ENCODE data around the gene SLC8A1.

The SLC8A1 gene

GRCh38 chr2:40244675-40245074 is 207.2 kb downstream of the SLC8A1 start:
- H3K27ac ChIP-seq (ENCODE audit: low read depth, low read length) = peak overlapping the region; percentile 40
- H3K27me3 ChIP-seq (ENCODE audit: control insufficient read depth in 1 of 2, insufficient read depth in 2 of 2, low read length in 2 of 2) = no peaks in the 10 kb centered on the region
- no peaks in the 10 kb centered on the region for H3K36me3 ChIP-seq (ENCODE audit: insufficient read depth, low read length)
- no peak overlapping the region for H3K4me3 ChIP-seq (ENCODE audit: low read depth in 1 of 2, low read length in 2 of 2)
- peaks cover 45% of the 10 kb centered on the region for H3K4me1 ChIP-seq (ENCODE audit: insufficient read depth, low read length)
- no peaks in the 10 kb centered on the region for H3K9me3 ChIP-seq (ENCODE audit: low read length)
- no peak overlapping the region for H3K9ac ChIP-seq (ENCODE audit: low read length)

GRCh38 chr2:40244251-40244650 is 207.6 kb downstream of the SLC8A1 start:
- H3K9ac ChIP-seq (ENCODE audit: low read length) = no peak overlapping the region
- no peak overlapping the region for H3K4me3 ChIP-seq (ENCODE audit: low read depth in 1 of 2, low read length in 2 of 2)
- peaks cover 49% of the 10 kb centered on the region for H3K4me1 ChIP-seq (ENCODE audit: insufficient read depth, low read length)
- H3K36me3 ChIP-seq (ENCODE audit: insufficient read depth, low read length) = no peaks in the 10 kb centered on the region
- H3K9me3 ChIP-seq (ENCODE audit: low read length) = no peaks in the 10 kb centered on the region
- peak overlapping the region; percentile 40 for H3K27ac ChIP-seq (ENCODE audit: low read depth, low read length)
- no peaks in the 10 kb centered on the region for H3K27me3 ChIP-seq (ENCODE audit: control insufficient read depth in 1 of 2, insufficient read depth in 2 of 2, low read length in 2 of 2)

GRCh38 chr2:40243581-40244187 is 208.2 kb downstream of the SLC8A1 start:
- no peaks in the 10 kb centered on the region for H3K36me3 ChIP-seq (ENCODE audit: insufficient read depth, low read length)
- H3K9ac ChIP-seq (ENCODE audit: low read length) = no peak overlapping the region
- H3K4me3 ChIP-seq (ENCODE audit: low read depth in 1 of 2, low read length in 2 of 2) = no peak overlapping the region
- H3K27me3 ChIP-seq (ENCODE audit: control insufficient read depth in 1 of 2, insufficient read depth in 2 of 2, low read length in 2 of 2) = no peaks in the 10 kb centered on the region
- peaks cover 55% of the 10 kb centered on the region for H3K4me1 ChIP-seq (ENCODE audit: insufficient read depth, low read length)
- H3K27ac ChIP-seq (ENCODE audit: low read depth, low read length) = no peak overlapping the region
- no peaks in the 10 kb centered on the region for H3K9me3 ChIP-seq (ENCODE audit: low read length)

- no peaks in the 10 kb centered on the region for H3K36me3 ChIP-seq (ENCODE audit: insufficient read depth, low read length)
- no peak overlapping the region for H3K9ac ChIP-seq (ENCODE audit: low read length)
- H3K4me1 ChIP-seq (ENCODE audit: insufficient read depth, low read length) = peaks cover 54% of the 10 kb centered on the region
- no peak overlapping the region for H3K4me3 ChIP-seq (ENCODE audit: low read depth in 1 of 2, low read length in 2 of 2)
- H3K27ac ChIP-seq (ENCODE audit: low read depth, low read length) = no peak overlapping the region
- H3K27me3 ChIP-seq (ENCODE audit: control insufficient read depth in 1 of 2, insufficient read depth in 2 of 2, low read length in 2 of 2) = no peaks in the 10 kb centered on the region
- no peaks in the 10 kb centered on the region for H3K9me3 ChIP-seq (ENCODE audit: low read length)
These were observed 209.6 kb downstream of the SLC8A1 start for GRCh38 chr2:40242315-40242714.

- Histone ChIP-seq H3K9me3 (ENCODE audit: low read length) (no peaks in the 10 kb centered on the region), H3K27me3 (ENCODE audit: control insufficient read depth in 1 of 2, insufficient read depth in 2 of 2, low read length in 2 of 2) (no peaks in the 10 kb centered on the region), H3K36me3 (ENCODE audit: insufficient read depth, low read length) (no peaks in the 10 kb centered on the region), H3K4me3 (ENCODE audit: low read depth in 1 of 2, low read length in 2 of 2) (no peak overlapping the region), H3K4me1 (ENCODE audit: insufficient read depth, low read length) (peaks cover 42% of the 10 kb centered on the region), H3K27ac (ENCODE audit: low read depth, low read length) (peak overlapping the region; percentile 19), H3K9ac (ENCODE audit: low read length) (no peak overlapping the region)
These were observed 211.8 kb downstream of the SLC8A1 start for GRCh38 chr2:40240070-40240469.

- Histone ChIP-seq H3K27me3 (ENCODE audit: control insufficient read depth in 1 of 2, insufficient read depth in 2 of 2, low read length in 2 of 2) (no peaks in the 10 kb centered on the region), H3K4me1 (ENCODE audit: insufficient read depth, low read length) (peaks cover 11% of the 10 kb centered on the region), H3K9ac (ENCODE audit: low read length) (no peak overlapping the region), H3K4me3 (ENCODE audit: low read depth in 1 of 2, low read length in 2 of 2) (no peak overlapping the region), H3K9me3 (ENCODE audit: low read length) (no peaks in the 10 kb centered on the region), H3K36me3 (ENCODE audit: insufficient read depth, low read length) (no peaks in the 10 kb centered on the region), H3K27ac (ENCODE audit: low read depth, low read length) (no peak overlapping the region)
These were observed 221.0 kb downstream of the SLC8A1 start for GRCh38 chr2:40230707-40231432.

- no peaks in the 10 kb centered on the region for H3K36me3 ChIP-seq (ENCODE audit: insufficient read depth, low read length)
- H3K27ac ChIP-seq (ENCODE audit: low read depth, low read length) = no peak overlapping the region
These were observed 221.7 kb downstream of the SLC8A1 start for GRCh38 chr2:40230186-40230585.

GRCh38 chr2:40228310-40228709 is 223.6 kb downstream of the SLC8A1 start:
- no peak overlapping the region for H3K9ac ChIP-seq (ENCODE audit: low read length)
- H3K4me1 ChIP-seq (ENCODE audit: insufficient read depth, low read length) = peaks cover 17% of the 10 kb centered on the region
- H3K4me3 ChIP-seq (ENCODE audit: low read depth in 1 of 2, low read length in 2 of 2) = no peak overlapping the region
- H3K9me3 ChIP-seq (ENCODE audit: low read length) = no peaks in the 10 kb centered on the region
- no peak overlapping the region for H3K27ac ChIP-seq (ENCODE audit: low read depth, low read length)
- no peaks in the 10 kb centered on the region for H3K27me3 ChIP-seq (ENCODE audit: control insufficient read depth in 1 of 2, insufficient read depth in 2 of 2, low read length in 2 of 2)
- H3K36me3 ChIP-seq (ENCODE audit: insufficient read depth, low read length) = no peaks in the 10 kb centered on the region

More at GRCh38 chr2:40230186-40230585, 221.7 kb downstream of the SLC8A1 start:
- Histone ChIP-seq H3K27me3 (ENCODE audit: control insufficient read depth in 1 of 2, insufficient read depth in 2 of 2, low read length in 2 of 2) (no peaks in the 10 kb centered on the region), H3K9ac (ENCODE audit: low read length) (no peak overlapping the region), H3K9me3 (ENCODE audit: low read length) (no peaks in the 10 kb centered on the region), H3K4me3 (ENCODE audit: low read depth in 1 of 2, low read length in 2 of 2) (no peak overlapping the region), H3K4me1 (ENCODE audit: insufficient read depth, low read length) (peaks cover 17% of the 10 kb centered on the region)

GRCh38 chr2:40227210-40227609 is 224.7 kb downstream of the SLC8A1 start:
- H3K36me3 ChIP-seq (ENCODE audit: insufficient read depth, low read length) = no peaks in the 10 kb centered on the region
- H3K4me3 ChIP-seq (ENCODE audit: low read depth in 1 of 2, low read length in 2 of 2) = no peak overlapping the region
- no peak overlapping the region for H3K9ac ChIP-seq (ENCODE audit: low read length)
- peaks cover 17% of the 10 kb centered on the region for H3K4me1 ChIP-seq (ENCODE audit: insufficient read depth, low read length)
- H3K9me3 ChIP-seq (ENCODE audit: low read length) = no peaks in the 10 kb centered on the region
- H3K27ac ChIP-seq (ENCODE audit: low read depth, low read length) = no peak overlapping the region
- H3K27me3 ChIP-seq (ENCODE audit: control insufficient read depth in 1 of 2, insufficient read depth in 2 of 2, low read length in 2 of 2) = no peaks in the 10 kb centered on the region

GRCh38 chr2:40226637-40227036 is 225.3 kb downstream of the SLC8A1 start:
- peaks cover 17% of the 10 kb centered on the region for H3K4me1 ChIP-seq (ENCODE audit: insufficient read depth, low read length)
- no peaks in the 10 kb centered on the region for H3K9me3 ChIP-seq (ENCODE audit: low read length)
- H3K27me3 ChIP-seq (ENCODE audit: control insufficient read depth in 1 of 2, insufficient read depth in 2 of 2, low read length in 2 of 2) = no peaks in the 10 kb centered on the region
- H3K9ac ChIP-seq (ENCODE audit: low read length) = no peak overlapping the region
- no peaks in the 10 kb centered on the region for H3K36me3 ChIP-seq (ENCODE audit: insufficient read depth, low read length)
- no peak overlapping the region for H3K27ac ChIP-seq (ENCODE audit: low read depth, low read length)
- H3K4me3 ChIP-seq (ENCODE audit: low read depth in 1 of 2, low read length in 2 of 2) = no peak overlapping the region

- no peak overlapping the region for H3K27ac ChIP-seq (ENCODE audit: low read depth, low read length)
These were observed 226.2 kb downstream of the SLC8A1 start for GRCh38 chr2:40225670-40226210.

More at GRCh38 chr2:40225670-40226210, 226.2 kb downstream of the SLC8A1 start:
- H3K9me3 ChIP-seq (ENCODE audit: low read length) = no peaks in the 10 kb centered on the region
- no peak overlapping the region for H3K9ac ChIP-seq (ENCODE audit: low read length)
- no peaks in the 10 kb centered on the region for H3K36me3 ChIP-seq (ENCODE audit: insufficient read depth, low read length)
- no peak overlapping the region for H3K4me3 ChIP-seq (ENCODE audit: low read depth in 1 of 2, low read length in 2 of 2)
- H3K4me1 ChIP-seq (ENCODE audit: insufficient read depth, low read length) = peaks cover 18% of the 10 kb centered on the region
- H3K27me3 ChIP-seq (ENCODE audit: control insufficient read depth in 1 of 2, insufficient read depth in 2 of 2, low read length in 2 of 2) = no peaks in the 10 kb centered on the region

Data from muscle layer of colon (tissue), 2 donors.